Esophagus muscularis mucosa (tissue), 2 donors: ENCODE results near the gene DBNDD2.

Source experiments
- POLR2A ChIP-seq: fragments of 450-650 bp; IDR thresholded peaks from one replicate; pipeline ENCODE4 v1.6.1; 2017; ENCODE audit warnings: antibody characterized with exemption, moderate library complexity, mild to moderate bottlenecking, low read depth
- POLR2AphosphoS5 ChIP-seq, 2 donors: sonication (generic); formaldehyde crosslinking; IDR thresholded peaks; one replicate each; pipeline ENCODE4 v1.6.1; 2017; ENCODE audit warnings: antibody characterized with exemption in 2 of 2

DNA sequence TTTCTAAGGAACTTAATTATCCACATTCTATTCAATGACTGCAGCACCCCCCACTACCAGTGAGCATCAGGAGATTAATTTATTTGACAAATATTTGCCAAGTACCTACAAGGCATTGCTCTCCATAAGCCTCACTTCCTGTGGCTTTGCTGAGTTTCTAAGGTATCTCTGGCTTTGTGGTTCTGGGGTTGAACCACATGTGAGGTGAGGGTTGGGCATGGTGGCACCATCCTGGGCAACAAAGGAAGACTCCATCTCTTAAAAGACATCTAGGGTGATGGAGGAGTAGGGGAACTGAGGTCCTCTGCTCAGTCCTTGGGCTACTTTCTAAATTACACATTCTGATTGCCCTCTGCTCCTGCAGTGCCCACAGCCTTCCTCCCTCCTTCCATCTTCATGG lies 36.0 kb downstream of the DBNDD2 start:
- TF ChIP-seq POLR2A: no peak
- no peak for TF ChIP-seq POLR2AphosphoS5 (IDR thresholded peaks at IDR 0.05)
